ENCODE measurements around the gene HLA-C.
"Not testable (repeated sequence)": the region's sequence is repeated elsewhere in the genome, so short reads cannot be mapped to it uniquely, and the experiment has no call there.

Gene HLA-C

GRCh38 chr6:31271641-31272357 is at the start of gene HLA-C:
TSS of gene HLA-C (minus strand) at chr6:31272092. CDS start at chr6:31272071, 21 bp downstream.
- DNase-seq (ENCODE audit: low read depth in 1 of 2, low spot score in 1 of 2): peak; percentile 67 to 78

- no peak for DNase-seq (ENCODE audit: low read depth in 1 of 2, low spot score in 1 of 2)
Measured at GRCh38 chr6:31321005-31321707, 49.3 kb upstream of the HLA-C start.

GRCh38 chr6:31317036-31317435 is 45.1 kb upstream of the HLA-C start:
- no peak for DNase-seq (ENCODE audit: low read depth in 1 of 2, low spot score in 1 of 2)

- DNase-seq (ENCODE audit: low read depth in 1 of 2, low spot score in 1 of 2): no peak
Measured at GRCh38 chr6:31309641-31310040, 37.7 kb upstream of the HLA-C start.

- DNase-seq (ENCODE audit: low read depth in 1 of 2, low spot score in 1 of 2): no peak
Measured at GRCh38 chr6:31308845-31309175, 36.9 kb upstream of the HLA-C start.

- DNase-seq (ENCODE audit: low read depth in 1 of 2, low spot score in 1 of 2): peak; percentile 51 to 52
Measured at GRCh38 chr6:31308050-31308844, 36.4 kb upstream of the HLA-C start.

- no peak for DNase-seq (ENCODE audit: low read depth in 1 of 2, low spot score in 1 of 2)
Measured at GRCh38 chr6:31307669-31308049, 35.8 kb upstream of the HLA-C start.

GRCh38 chr6:31305703-31306219 is 33.9 kb upstream of the HLA-C start:
- DNase-seq (ENCODE audit: low read depth in 1 of 2, low spot score in 1 of 2): no peak

GRCh38 chr6:31304683-31305082 is 32.8 kb upstream of the HLA-C start:
- no peak for DNase-seq (ENCODE audit: low read depth in 1 of 2, low spot score in 1 of 2)

GRCh38 chr6:31300797-31301196 is 28.9 kb upstream of the HLA-C start:
- DNase-seq (ENCODE audit: low read depth in 1 of 2, low spot score in 1 of 2): no peak

GRCh38 chr6:31299947-31300346 is 28.1 kb upstream of the HLA-C start:
- no peak for DNase-seq (ENCODE audit: low read depth in 1 of 2, low spot score in 1 of 2)

GRCh38 chr6:31299511-31299910 is 27.6 kb upstream of the HLA-C start:
- no peak for DNase-seq (ENCODE audit: low read depth in 1 of 2, low spot score in 1 of 2)

- no peak for DNase-seq (ENCODE audit: low read depth in 1 of 2, low spot score in 1 of 2)
Measured at GRCh38 chr6:31294056-31294455, 22.2 kb upstream of the HLA-C start.

- no peak for DNase-seq (ENCODE audit: low read depth in 1 of 2, low spot score in 1 of 2)
Measured at GRCh38 chr6:31293343-31293742, 21.5 kb upstream of the HLA-C start.

- DNase-seq (ENCODE audit: low read depth in 1 of 2, low spot score in 1 of 2): no peak
Measured at GRCh38 chr6:31289788-31290187, 17.9 kb upstream of the HLA-C start.

GRCh38 chr6:31287619-31288018 is 15.7 kb upstream of the HLA-C start:
- DNase-seq (ENCODE audit: low read depth in 1 of 2, low spot score in 1 of 2): no peak

GRCh38 chr6:31285982-31286381 is 14.1 kb upstream of the HLA-C start:
- no peak for DNase-seq (ENCODE audit: low read depth in 1 of 2, low spot score in 1 of 2)

GRCh38 chr6:31285486-31285885 is 13.6 kb upstream of the HLA-C start:
- no peak for DNase-seq (ENCODE audit: low read depth in 1 of 2, low spot score in 1 of 2)

- DNase-seq (ENCODE audit: low read depth in 1 of 2, low spot score in 1 of 2): not testable (repeated sequence)
Measured at GRCh38 chr6:31279647-31280046, 7.8 kb upstream of the HLA-C start.

GRCh38 chr6:31272836-31273626 is 1.1 kb upstream of the HLA-C start:
- DNase-seq (ENCODE audit: low read depth in 1 of 2, low spot score in 1 of 2): no peak

GRCh38 chr6:31272436-31272835 is 544 bp upstream of the HLA-C start:
- DNase-seq (ENCODE audit: low read depth in 1 of 2, low spot score in 1 of 2): no peak
